MM.1S (cell line): Measurements from ENCODE around the gene USP10.

Experiments used
- DNase-seq: peaks from one replicate; pipeline ENCODE4 v3.0.0-alpha.2; 2015
- H2AFZ ChIP-seq: fragments of 300-600 bp; sonication (generic); 2 replicates; pipeline ENCODE4 v1.6.0; 2016; ENCODE audit warnings: antibody characterized with exemption, low read length
- H3F3A ChIP-seq: fragments of 300-600 bp; sonication (generic); 2 replicates; pipeline ENCODE4 v1.6.1; 2016; ENCODE audit warnings: mild to moderate bottlenecking, antibody characterized with exemption, low read length, moderate library complexity, mixed read lengths; ENCODE audit not compliant: insufficient read depth
- H3K27ac ChIP-seq: fragments of 300-600 bp; sonication (generic); 2 replicates; pipeline ENCODE4 v1.5.1; 2016; ENCODE audit warnings: mild to moderate bottlenecking, low read length
- H3K27me3 ChIP-seq: fragments of 300-600 bp; sonication (generic); replicated peaks from 2 replicates; pipeline ENCODE4 v1.6.0; 2016; ENCODE audit warnings: low read length; ENCODE audit not compliant: insufficient read depth
- H3K36me3 ChIP-seq: fragments of 300-600 bp; sonication (generic); replicated peaks from 2 replicates; pipeline ENCODE4 v1.6.1; 2016; ENCODE audit warnings: mild to moderate bottlenecking, low read length, mixed read lengths; ENCODE audit not compliant: insufficient read depth
- H3K4me1 ChIP-seq: fragments of 300-600 bp; sonication (generic); 2 replicates; pipeline ENCODE4 v1.6.1; 2016; ENCODE audit warnings: low read length, mixed read lengths
- H3K4me2 ChIP-seq: fragments of 300-600 bp; sonication (generic); 2 replicates; pipeline ENCODE4 v1.6.0; 2016; ENCODE audit warnings: low read depth, low read length
- H3K4me3 ChIP-seq: fragments of 300-600 bp; sonication (generic); 2 replicates; pipeline ENCODE4 v1.5.1; 2016; ENCODE audit warnings: low read length, mixed read lengths
- H3K79me2 ChIP-seq: fragments of 300-600 bp; sonication (generic); 2 replicates; pipeline ENCODE4 v1.6.1; 2016; ENCODE audit warnings: mixed run types, low read length, mixed read lengths
- H3K9ac ChIP-seq: fragments of 300-600 bp; sonication (generic); 2 replicates; pipeline ENCODE4 v1.6.1; 2016; ENCODE audit warnings: low read length, mixed read lengths
- H3K9me2 ChIP-seq: fragments of 300-600 bp; sonication (generic); replicated peaks from 2 replicates; pipeline ENCODE4 v1.6.1; 2016; ENCODE audit warnings: mild to moderate bottlenecking, low read length, mixed read lengths; ENCODE audit not compliant: insufficient read depth
- H3K9me3 ChIP-seq: fragments of 300-600 bp; sonication (generic); replicated peaks from 2 replicates; pipeline ENCODE4 v1.6.1; 2016; ENCODE audit warnings: mild to moderate bottlenecking, low read length, mixed read lengths; ENCODE audit not compliant: insufficient read depth
- H4K20me1 ChIP-seq: fragments of 300-600 bp; sonication (generic); 2 replicates; pipeline ENCODE4 v1.6.1; 2016; ENCODE audit warnings: mild to moderate bottlenecking, low read length, moderate library complexity, mixed read lengths; ENCODE audit not compliant: insufficient read depth
- CTCF ChIP-seq: fragments of 300-600 bp; sonication (generic); IDR thresholded peaks from 2 replicates; pipeline ENCODE4 v1.5.1; 2016; ENCODE audit warnings: antibody characterized with exemption, low read length, mixed read lengths
- EZH2 ChIP-seq: fragments of 300-600 bp; sonication (generic); optimal IDR thresholded peaks from 2 replicates; pipeline ENCODE3; 2017; ENCODE audit warnings: low read depth, mild to moderate bottlenecking, antibody characterized with exemption, low read length, mixed read lengths
- EZH2phosphoT487 ChIP-seq: fragments of 300-600 bp; sonication (generic); IDR thresholded peaks from 2 replicates; pipeline ENCODE4 v1.6.1; 2018; ENCODE audit warnings: antibody characterized with exemption, low read length

The USP10 gene

DNA sequence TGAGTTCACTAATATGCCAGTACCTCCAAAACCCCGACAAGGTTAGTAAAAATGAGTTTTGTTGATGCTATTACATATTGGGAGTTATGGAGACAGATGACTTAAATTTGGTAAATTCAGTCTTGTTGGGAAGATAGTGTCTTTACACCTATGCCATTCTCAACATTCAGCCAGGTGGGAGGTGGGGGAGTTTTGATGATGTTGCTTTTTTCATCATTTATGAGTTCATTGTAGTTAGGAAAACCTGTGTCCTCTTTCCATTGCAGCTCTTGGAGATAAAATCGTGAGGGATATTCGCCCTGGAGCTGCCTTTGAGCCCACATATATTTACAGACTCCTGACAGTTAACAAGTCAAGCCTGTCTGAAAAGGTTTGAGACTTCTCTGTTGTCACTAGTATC lies 60.1 kb downstream of the USP10 start:
- no peak overlapping the region for H3K9ac ChIP-seq
- no peak overlapping the region for H3K4me3 ChIP-seq
- no peak for DNase-seq
- H3K9me3 ChIP-seq, result no peaks in the 10 kb centered on the region
- no peaks in the 10 kb centered on the region for H3K27me3 ChIP-seq
- H3K36me3 ChIP-seq, result no peaks in the 10 kb centered on the region
- no peak overlapping the region for H2AFZ ChIP-seq
- H3K79me2 ChIP-seq, result peaks cover 12% of the 10 kb centered on the region
- no peaks in the 10 kb centered on the region for H4K20me1 ChIP-seq
- no peaks in the 10 kb centered on the region for H3K4me1 ChIP-seq
- no peak overlapping the region for H3K4me2 ChIP-seq
- H3F3A ChIP-seq, result no peaks in the 10 kb centered on the region
- no peak for TF ChIP-seq EZH2
- TF ChIP-seq EZH2phosphoT487, result no peak
- no peak overlapping the region for H3K27ac ChIP-seq
- no peaks in the 10 kb centered on the region for H3K9me2 ChIP-seq

GRCh38 chr16:84761448-84762368 lies 61.9 kb downstream of the USP10 start:
- Histone ChIP-seq H3K4me2 (no peak overlapping the region), H3K9ac (no peak overlapping the region), H4K20me1 (no peaks in the 10 kb centered on the region), H3K9me2 (no peaks in the 10 kb centered on the region), H3K4me3 (no peak overlapping the region), H2AFZ (no peak overlapping the region), H3K27ac (no peak overlapping the region), H3F3A (no peaks in the 10 kb centered on the region), H3K9me3 (no peaks in the 10 kb centered on the region), H3K4me1 (no peaks in the 10 kb centered on the region), H3K27me3 (no peaks in the 10 kb centered on the region), H3K36me3 (no peaks in the 10 kb centered on the region), H3K79me2 (no peaks in the 10 kb centered on the region; the same call in 1 of the 2 replicates)
- no peak for DNase-seq
- TF ChIP-seq CTCF (no peak), EZH2phosphoT487 (no peak), EZH2 (no peak)

- H4K20me1 ChIP-seq, result no peaks in the 10 kb centered on the region
- H3K4me2 ChIP-seq, result no peak overlapping the region
- no peaks in the 10 kb centered on the region for H3K4me1 ChIP-seq
- no peak overlapping the region for H3K27ac ChIP-seq
- no peaks in the 10 kb centered on the region for H3K27me3 ChIP-seq
- no peaks in the 10 kb centered on the region for H3K79me2 ChIP-seq
- no peaks in the 10 kb centered on the region for H3K9me2 ChIP-seq
- H3K9me3 ChIP-seq, result no peaks in the 10 kb centered on the region
- no peak overlapping the region for H2AFZ ChIP-seq
- H3F3A ChIP-seq, result no peaks in the 10 kb centered on the region
- DNase-seq, result no peak
- H3K36me3 ChIP-seq, result no peaks in the 10 kb centered on the region
- H3K9ac ChIP-seq, result no peak overlapping the region
- H3K4me3 ChIP-seq, result no peak overlapping the region
- no peak for TF ChIP-seq EZH2phosphoT487
- TF ChIP-seq EZH2, result no peak
- no peak for TF ChIP-seq CTCF
These were observed 63.4 kb downstream of the USP10 start for GRCh38 chr16:84763164-84763563.

- Histone ChIP-seq H3K9ac (no peak overlapping the region), H3K27me3 (no peaks in the 10 kb centered on the region), H3K4me2 (no peak overlapping the region), H3K27ac (no peak overlapping the region), H3K79me2 (no peaks in the 10 kb centered on the region), H3F3A (no peaks in the 10 kb centered on the region), H4K20me1 (no peaks in the 10 kb centered on the region), H2AFZ (no peak overlapping the region), H3K36me3 (no peaks in the 10 kb centered on the region), H3K4me3 (no peak overlapping the region), H3K4me1 (no peaks in the 10 kb centered on the region), H3K9me2 (no peaks in the 10 kb centered on the region), H3K9me3 (no peaks in the 10 kb centered on the region)
- TF ChIP-seq EZH2phosphoT487 (no peak), CTCF (no peak), EZH2 (no peak)
- DNase-seq, result no peak
These were observed 63.8 kb downstream of the USP10 start for GRCh38 chr16:84763629-84764028.
